ENCODE data around the gene CIDEB.

GRCh38 chr14:24353559-24354481 lies 46.0 kb upstream of the CIDEB start:
- TF ChIP-seq EP300 (IDR thresholded peaks at IDR 0.05; ENCODE audit: borderline replicate concordance in 1 of 2, control insufficient read depth in 1 of 2, low read depth in 2 of 2, low read length in 2 of 2) (no peak), EZH2 (IDR thresholded peaks at IDR 0.05; ENCODE audit: borderline replicate concordance, control insufficient read depth, low read depth, low read length) (no peak), HDGF (IDR thresholded peaks at IDR 0.05) (no peak), KDM1A (IDR thresholded peaks at IDR 0.05; ENCODE audit: borderline replicate concordance) (no peak)
